Measurements from ENCODE around the gene MS4A15. TPM values are rescaled to one million over a fixed set of nuclear protein-coding genes. Genes with fewer than 3 reads are reported as not detected.

The MS4A15 gene
- total and polyA plus RNA-seq, 10 of the 15 experiments (the other 5 are each of a cell fraction or from before 2014, with no cell fraction given) = 0.05 to 0.84 (median 0.45) TPM

DNA sequence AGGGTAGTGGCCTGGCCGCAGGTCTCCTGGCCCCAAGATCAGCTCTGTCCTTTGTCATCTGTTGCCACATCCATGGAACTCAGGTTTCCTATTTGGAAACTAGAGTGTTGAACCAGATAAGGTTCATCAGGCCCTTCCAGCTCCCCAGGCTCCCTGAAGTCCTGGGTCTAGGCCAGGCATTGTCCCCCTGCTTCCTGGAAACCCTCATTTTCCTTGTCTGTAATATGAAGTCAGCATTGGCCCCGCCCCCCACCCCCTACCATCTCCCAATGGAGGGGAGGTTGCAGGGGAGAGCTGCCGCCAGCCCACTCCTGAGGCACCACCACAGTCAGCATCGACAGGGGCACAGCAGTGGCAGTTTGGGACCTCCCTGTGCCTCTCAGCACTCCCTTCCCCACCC lies 19.5 kb downstream of the MS4A15 start (continued):
- TF ChIP-seq, protein P1, sequence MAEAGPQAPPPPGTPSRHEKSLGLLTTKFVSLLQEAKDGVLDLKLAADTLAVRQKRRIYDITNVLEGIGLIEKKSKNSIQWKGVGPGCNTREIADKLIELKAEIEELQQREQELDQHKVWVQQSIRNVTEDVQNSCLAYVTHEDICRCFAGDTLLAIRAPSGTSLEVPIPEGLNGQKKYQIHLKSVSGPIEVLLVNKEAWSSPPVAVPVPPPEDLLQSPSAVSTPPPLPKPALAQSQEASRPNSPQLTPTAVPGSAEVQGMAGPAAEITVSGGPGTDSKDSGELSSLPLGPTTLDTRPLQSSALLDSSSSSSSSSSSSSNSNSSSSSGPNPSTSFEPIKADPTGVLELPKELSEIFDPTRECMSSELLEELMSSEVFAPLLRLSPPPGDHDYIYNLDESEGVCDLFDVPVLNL (IDR thresholded peaks at IDR 0.05; ENCODE audit: low read depth, low read length) = no peak
- TF ChIP-seq IKZF1 (conservative IDR thresholded peaks at IDR 0.05) (no peak), TCF3 (IDR thresholded peaks at IDR 0.05; ENCODE audit: borderline replicate concordance, insufficient read depth, low read depth, low read length) (no peak), EZH2 (IDR thresholded peaks at IDR 0.05; ENCODE audit: borderline replicate concordance, control insufficient read depth, low read depth, low read length) (no peak), POLR2AphosphoS5 (IDR thresholded peaks at IDR 0.05; ENCODE audit: low read length) (no peak), CHD2 (IDR thresholded peaks at IDR 0.05; ENCODE audit: borderline replicate concordance, low read depth, low read length) (no peak), CEBPB (IDR thresholded peaks at IDR 0.05; ENCODE audit: borderline replicate concordance in 1 of 2, low read depth in 2 of 2, low read length in 2 of 2) (no peak), HDAC6 (IDR thresholded peaks at IDR 0.05; ENCODE audit: unreplicated experiment) (no peak), SRF (IDR thresholded peaks at IDR 0.05; ENCODE audit: low read depth in 2 of 2, low read length in 2 of 2) (no peak)

DNA sequence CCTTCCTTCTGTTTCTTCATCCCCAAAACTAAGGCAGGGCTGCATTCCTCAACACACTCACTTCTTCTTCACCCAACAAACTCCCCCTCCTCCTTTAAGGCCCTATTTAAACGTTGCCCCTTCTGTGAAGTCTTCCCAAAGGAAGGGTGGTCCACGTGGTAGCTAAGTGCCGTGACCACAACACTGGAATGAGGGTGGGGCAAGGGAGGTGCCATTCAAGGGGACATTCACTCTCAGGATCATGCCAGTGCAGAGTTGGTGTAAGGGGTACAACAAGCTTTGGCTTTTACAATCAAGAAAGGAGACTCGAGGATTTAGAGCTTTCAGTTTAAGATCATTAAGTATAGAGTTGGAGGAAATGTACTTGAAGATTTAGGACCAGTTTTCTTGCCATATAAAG lies 20.4 kb downstream of the MS4A15 start:
- H3K9ac ChIP-seq (ENCODE audit: control insufficient read depth, insufficient read depth, low read length) = no peak overlapping the region
- H2AFZ ChIP-seq (ENCODE audit: control insufficient read depth, low read depth, low read length) = no peak overlapping the region
- in situ Hi-C loops (cut with MboI) (no loop called here), intact Hi-C loops (cut with micrococcal nuclease; ENCODE audit: unreplicated experiment) (no loop called here)
- H3K4me3 ChIP-seq = no peak overlapping the region
- peaks cover 10% of the 10 kb centered on the region for H3K4me1 ChIP-seq (ENCODE audit: control insufficient read depth, insufficient read depth, low read length)
- SMC1A ChIA-PET (ENCODE audit: uncharacterized antibody, unreplicated experiment) = interaction anchor here (0.9 to 12.5 kb wide), 8 partner anchors 13 to 352 kb away, joined by 3 to 143 read pairs (median 5); no protein-coding TSS in a partner anchor
- POLR2A ChIA-PET = interaction anchor here (1.4 to 2.1 kb wide), 3 partner anchors 11 to 127 kb away, joined by 3 to 7 read pairs (median 4); no protein-coding TSS in a partner anchor
- no TSS peak for BruUV-seq (replicated peaks)
- H3K27me3 ChIP-seq (replicated peaks in 1 of 2; ENCODE audit: control insufficient read depth in 2 of 2, insufficient read depth in 2 of 2, low read length in 1 of 2) = no peaks in the 10 kb centered on the region
- no peaks in the 10 kb centered on the region for H3K79me2 ChIP-seq (ENCODE audit: control insufficient read depth, insufficient read depth, low read length)
- RAD21 ChIA-PET (ENCODE audit: unreplicated experiment) = interaction anchor here (1.4 to 8.4 kb wide), 4 partner anchors 13 to 135 kb away, joined by 4 to 119 read pairs (median 25); no protein-coding TSS in a partner anchor
- no peak for FAIRE-seq
- DNase-seq (ENCODE audit: low read depth, low spot score) = no peak
- no peaks in the 10 kb centered on the region for H3K9me3 ChIP-seq (replicated peaks; ENCODE audit: control insufficient read depth, insufficient read depth, low read length)
- H3K4me2 ChIP-seq (ENCODE audit: control insufficient read depth, insufficient read depth) = no peak overlapping the region
- no peaks in the 10 kb centered on the region for H4K20me1 ChIP-seq (ENCODE audit: control insufficient read depth, insufficient read depth)
- CTCF ChIA-PET = interaction anchor here (0.5 to 9.3 kb wide), 11 partner anchors 12 to 512 kb away, joined by 3 to 184 read pairs (median 18); partner anchors contain the start of gene PRPF19
- WGBS (ENCODE audit: insufficient coverage, insufficient replicate concordance, low lambda C conversion rate, missing lambda C conversion rate) = 59% methylated on average over 4 of the region's 4 CpGs
- ATAC-seq = no peak
- no peak overlapping the region for H3K27ac ChIP-seq (ENCODE audit: control insufficient read depth, insufficient read depth)
- H3K36me3 ChIP-seq (ENCODE audit: control insufficient read depth in 2 of 2, insufficient read depth in 2 of 2, low read length in 1 of 2) = no peaks in the 10 kb centered on the region
- no peak for TF ChIP-seq WRNIP1 (IDR thresholded peaks at IDR 0.05; ENCODE audit: borderline replicate concordance, low read depth, low read length)
- no peak for TF ChIP-seq HDAC2 (IDR thresholded peaks at IDR 0.05)
- TF ChIP-seq, protein P2, sequence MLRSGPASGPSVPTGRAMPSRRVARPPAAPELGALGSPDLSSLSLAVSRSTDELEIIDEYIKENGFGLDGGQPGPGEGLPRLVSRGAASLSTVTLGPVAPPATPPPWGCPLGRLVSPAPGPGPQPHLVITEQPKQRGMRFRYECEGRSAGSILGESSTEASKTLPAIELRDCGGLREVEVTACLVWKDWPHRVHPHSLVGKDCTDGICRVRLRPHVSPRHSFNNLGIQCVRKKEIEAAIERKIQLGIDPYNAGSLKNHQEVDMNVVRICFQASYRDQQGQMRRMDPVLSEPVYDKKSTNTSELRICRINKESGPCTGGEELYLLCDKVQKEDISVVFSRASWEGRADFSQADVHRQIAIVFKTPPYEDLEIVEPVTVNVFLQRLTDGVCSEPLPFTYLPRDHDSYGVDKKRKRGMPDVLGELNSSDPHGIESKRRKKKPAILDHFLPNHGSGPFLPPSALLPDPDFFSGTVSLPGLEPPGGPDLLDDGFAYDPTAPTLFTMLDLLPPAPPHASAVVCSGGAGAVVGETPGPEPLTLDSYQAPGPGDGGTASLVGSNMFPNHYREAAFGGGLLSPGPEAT (IDR thresholded peaks at IDR 0.05; ENCODE audit: low read depth) = no peak
- TF ChIP-seq, protein P3, sequence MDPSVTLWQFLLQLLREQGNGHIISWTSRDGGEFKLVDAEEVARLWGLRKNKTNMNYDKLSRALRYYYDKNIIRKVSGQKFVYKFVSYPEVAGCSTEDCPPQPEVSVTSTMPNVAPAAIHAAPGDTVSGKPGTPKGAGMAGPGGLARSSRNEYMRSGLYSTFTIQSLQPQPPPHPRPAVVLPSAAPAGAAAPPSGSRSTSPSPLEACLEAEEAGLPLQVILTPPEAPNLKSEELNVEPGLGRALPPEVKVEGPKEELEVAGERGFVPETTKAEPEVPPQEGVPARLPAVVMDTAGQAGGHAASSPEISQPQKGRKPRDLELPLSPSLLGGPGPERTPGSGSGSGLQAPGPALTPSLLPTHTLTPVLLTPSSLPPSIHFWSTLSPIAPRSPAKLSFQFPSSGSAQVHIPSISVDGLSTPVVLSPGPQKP (IDR thresholded peaks at IDR 0.05; ENCODE audit: low read depth, low read length) = no peak
- TF ChIP-seq MTA2 (IDR thresholded peaks at IDR 0.05; ENCODE audit: low read depth) = no peak
- no peak for TF ChIP-seq CREM (IDR thresholded peaks at IDR 0.05; ENCODE audit: low read depth)
- TF ChIP-seq, protein P4, sequence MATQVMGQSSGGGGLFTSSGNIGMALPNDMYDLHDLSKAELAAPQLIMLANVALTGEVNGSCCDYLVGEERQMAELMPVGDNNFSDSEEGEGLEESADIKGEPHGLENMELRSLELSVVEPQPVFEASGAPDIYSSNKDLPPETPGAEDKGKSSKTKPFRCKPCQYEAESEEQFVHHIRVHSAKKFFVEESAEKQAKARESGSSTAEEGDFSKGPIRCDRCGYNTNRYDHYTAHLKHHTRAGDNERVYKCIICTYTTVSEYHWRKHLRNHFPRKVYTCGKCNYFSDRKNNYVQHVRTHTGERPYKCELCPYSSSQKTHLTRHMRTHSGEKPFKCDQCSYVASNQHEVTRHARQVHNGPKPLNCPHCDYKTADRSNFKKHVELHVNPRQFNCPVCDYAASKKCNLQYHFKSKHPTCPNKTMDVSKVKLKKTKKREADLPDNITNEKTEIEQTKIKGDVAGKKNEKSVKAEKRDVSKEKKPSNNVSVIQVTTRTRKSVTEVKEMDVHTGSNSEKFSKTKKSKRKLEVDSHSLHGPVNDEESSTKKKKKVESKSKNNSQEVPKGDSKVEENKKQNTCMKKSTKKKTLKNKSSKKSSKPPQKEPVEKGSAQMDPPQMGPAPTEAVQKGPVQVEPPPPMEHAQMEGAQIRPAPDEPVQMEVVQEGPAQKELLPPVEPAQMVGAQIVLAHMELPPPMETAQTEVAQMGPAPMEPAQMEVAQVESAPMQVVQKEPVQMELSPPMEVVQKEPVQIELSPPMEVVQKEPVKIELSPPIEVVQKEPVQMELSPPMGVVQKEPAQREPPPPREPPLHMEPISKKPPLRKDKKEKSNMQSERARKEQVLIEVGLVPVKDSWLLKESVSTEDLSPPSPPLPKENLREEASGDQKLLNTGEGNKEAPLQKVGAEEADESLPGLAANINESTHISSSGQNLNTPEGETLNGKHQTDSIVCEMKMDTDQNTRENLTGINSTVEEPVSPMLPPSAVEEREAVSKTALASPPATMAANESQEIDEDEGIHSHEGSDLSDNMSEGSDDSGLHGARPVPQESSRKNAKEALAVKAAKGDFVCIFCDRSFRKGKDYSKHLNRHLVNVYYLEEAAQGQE (IDR thresholded peaks at IDR 0.05; ENCODE audit: low read depth, low read length) = no peak

All from GM12878 (cell line).